ENCODE results near the gene TRPM4. TPM values are rescaled to one million over a fixed set of nuclear protein-coding genes. Genes with fewer than 3 reads are reported as not detected.
"Not testable (repeated sequence)": the region's sequence is repeated elsewhere in the genome, so short reads cannot be mapped to it uniquely, and the experiment has no call there.

Gene TRPM4
- total and polyA plus RNA-seq, 5 donors, result 28.3 to 36.4 (median 32.5) TPM

GRCh38 chr19:49117677-49118564, 39.7 kb upstream of the TRPM4 start:
- Histone ChIP-seq H3K9me3 (ENCODE audit: control insufficient read depth, low read length) (no peaks in the 10 kb centered on the region), H3K27me3 (ENCODE audit: control insufficient read depth, insufficient read depth) (no peaks in the 10 kb centered on the region), H3K27ac (ENCODE audit: low read length) (peak overlapping the region; percentile 99), H3K4me3 (ENCODE audit: low read length) (peak overlapping the region; percentile 66), H3K4me1 (ENCODE audit: control insufficient read depth, insufficient read depth, low read length) (peaks cover 3% of the 10 kb centered on the region)
- DNase-seq (peak in 2 of 3 donors; percentile 64 to 77), ATAC-seq (no peak)
- intact Hi-C loops (cut with DNase I), result loop anchor here in 1 of 4 donors (5.0 kb wide), 1 partner anchor 34 kb away; no protein-coding TSS in a partner anchor
- 63% methylated on average over 26 of the region's 26 CpGs for WGBS

- peak; percentile 92 to 93 for ATAC-seq
- peak; percentile 95 to 99 (median 98) for DNase-seq
- Histone ChIP-seq H3K4me1 (ENCODE audit: control insufficient read depth, insufficient read depth, low read length) (peaks cover under 1% of the 10 kb centered on the region), H3K27me3 (ENCODE audit: control insufficient read depth, insufficient read depth) (no peaks in the 10 kb centered on the region), H3K4me3 (ENCODE audit: low read length) (peak within 1 kb of the TSS; percentile 66), H3K9me3 (ENCODE audit: control insufficient read depth, low read length) (no peaks in the 10 kb centered on the region), H3K27ac (ENCODE audit: low read length) (peak within 1 kb of the TSS; percentile 99)
- intact Hi-C loops (cut with DNase I), result loop anchor here in 1 of 4 donors (5.0 kb wide), 1 partner anchor 34 kb away; no protein-coding TSS in a partner anchor
- under 1% methylated on average over 85 of the region's 85 CpGs for WGBS
Observed at GRCh38 chr19:49118565-49119410, 38.8 kb upstream of the TRPM4 start, which contains the start of gene C19orf73. Gene C19orf73, minus strand, starts transcription at chr19:49119143. Its CDS starts 121 bp downstream, at chr19:49119022.

DNA sequence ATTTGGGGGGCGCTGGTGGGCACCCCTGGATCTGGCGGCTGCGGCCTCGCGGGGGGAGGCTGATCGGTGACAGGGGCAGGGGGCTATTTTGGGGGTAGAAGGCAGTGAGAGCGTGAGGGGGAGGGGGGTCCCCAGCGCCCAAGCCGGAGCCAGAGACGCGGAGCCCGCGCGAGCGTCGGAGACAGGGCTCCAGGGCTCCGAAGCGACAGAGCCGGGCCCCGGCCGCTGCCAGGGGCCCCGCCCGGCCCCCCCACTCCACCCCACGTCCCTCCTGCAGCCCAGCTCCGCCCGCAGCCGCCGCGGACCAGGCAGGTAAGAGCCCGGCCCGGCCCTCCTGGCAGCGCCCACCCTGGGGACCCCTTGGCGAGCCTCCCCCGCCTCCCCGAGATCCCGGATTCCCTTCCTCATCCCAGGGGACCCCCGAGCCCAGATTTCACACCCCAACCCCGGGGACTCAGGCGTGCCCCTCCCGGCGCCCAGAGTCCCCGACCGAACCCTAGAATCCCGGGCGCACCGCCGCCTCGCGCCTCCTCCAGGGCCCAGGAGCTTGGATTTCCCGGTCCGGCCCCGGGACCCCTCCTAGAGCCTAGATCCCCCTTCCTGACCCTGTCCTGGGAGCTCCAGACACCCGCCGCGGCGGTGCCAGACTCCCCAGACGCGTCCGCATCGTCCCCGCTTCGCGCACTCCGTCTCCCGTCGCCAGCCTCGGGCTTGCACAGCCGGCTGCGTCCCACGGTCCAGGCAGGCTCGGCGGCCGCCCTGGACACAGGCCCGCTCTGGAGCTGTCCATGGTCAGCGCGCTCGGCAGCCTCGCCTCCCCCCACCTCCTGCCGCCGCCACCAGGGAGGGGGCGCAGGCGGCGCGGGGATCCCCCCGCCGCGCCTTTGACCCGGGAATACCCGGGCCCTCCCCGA, 37.9 kb upstream of the TRPM4 start, which contains the start of gene PPFIA3:
TSS of gene PPFIA3 (plus strand) at position 134 of the 914 bp plus-strand sequence. CDS start 8,330 bp downstream, outside the sequence.
- Histone ChIP-seq H3K9me3 (ENCODE audit: control insufficient read depth, low read length) (no peaks in the 10 kb centered on the region), H3K4me3 (ENCODE audit: low read length) (peak within 1 kb of the TSS; percentile 66), H3K27me3 (ENCODE audit: control insufficient read depth, insufficient read depth) (no peaks in the 10 kb centered on the region), H3K4me1 (ENCODE audit: control insufficient read depth, insufficient read depth, low read length) (no peaks in the 10 kb centered on the region), H3K27ac (ENCODE audit: low read length) (peak within 1 kb of the TSS; percentile 99)
- ATAC-seq (peak; percentile 58 to 65), DNase-seq (peak; percentile 75 to 91 (median 91))
- intact Hi-C loops (cut with DNase I), result loop anchor here in 2 of 4 donors (5.0 kb wide), 2 partner anchors 33 to 38 kb away; partner anchors contain the start of genes HRC (in 1 of the 2) and TRPM4 (in 1 of the 2)
- WGBS, result under 1% methylated on average over 90 of the region's 90 CpGs

GRCh38 chr19:49120325-49120683, 37.3 kb upstream of the TRPM4 start:
- Histone ChIP-seq H3K9me3 (ENCODE audit: control insufficient read depth, low read length) (no peaks in the 10 kb centered on the region), H3K27me3 (ENCODE audit: control insufficient read depth, insufficient read depth) (no peaks in the 10 kb centered on the region), H3K4me3 (ENCODE audit: low read length) (no peak overlapping the region), H3K27ac (ENCODE audit: low read length) (no peak overlapping the region), H3K4me1 (ENCODE audit: control insufficient read depth, insufficient read depth, low read length) (no peaks in the 10 kb centered on the region)
- 11% methylated on average over 16 of the region's 16 CpGs for WGBS
- no peak for DNase-seq
- intact Hi-C loops (cut with DNase I), result loop anchor here in 1 of 4 donors (5.0 kb wide), 1 partner anchor 37 kb away; the partner anchor contains the start of genes HRC and TRPM4
- no peak for ATAC-seq

- WGBS, result 91% methylated on average over 2 of the region's 2 CpGs
- no peaks in the 10 kb centered on the region for H3K9me3 ChIP-seq (ENCODE audit: control insufficient read depth, low read length)
- H3K4me1 ChIP-seq (ENCODE audit: control insufficient read depth, insufficient read depth, low read length), result no peaks in the 10 kb centered on the region
- intact Hi-C loops (cut with DNase I), result loop anchor here in 1 of 4 donors (5.0 kb wide), 1 partner anchor 36 kb away; the partner anchor contains the start of genes HRC and TRPM4
- H3K27ac ChIP-seq (ENCODE audit: low read length), result no peak overlapping the region
- ATAC-seq, result no peak
- H3K4me3 ChIP-seq (ENCODE audit: low read length), result no peak overlapping the region
- H3K27me3 ChIP-seq (ENCODE audit: control insufficient read depth, insufficient read depth), result no peaks in the 10 kb centered on the region
- no peak for DNase-seq
Observed at GRCh38 chr19:49120868-49121267, 36.7 kb upstream of the TRPM4 start.

DNA sequence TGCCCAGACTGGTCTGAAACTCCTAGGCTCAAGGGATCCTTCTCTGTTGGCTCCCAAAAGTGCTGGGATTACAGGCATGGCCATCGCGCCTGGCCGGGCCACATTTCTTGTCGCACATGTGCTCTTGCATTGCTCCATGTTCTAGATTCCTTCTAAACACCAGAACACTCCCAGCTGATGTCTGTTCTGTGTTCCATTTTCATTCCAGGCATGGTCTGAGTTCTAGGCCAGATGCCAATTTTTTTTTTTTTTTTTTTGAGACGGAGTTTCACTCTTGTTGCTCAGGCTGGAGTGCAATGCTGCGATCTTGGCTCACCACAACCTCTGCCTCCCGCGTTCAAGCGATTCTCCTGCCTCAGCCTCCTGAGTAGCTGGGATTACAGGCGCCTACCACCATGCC, 35.8 kb upstream of the TRPM4 start:
- not testable (repeated sequence) for H3K27ac ChIP-seq (ENCODE audit: low read length); H3K9me3 ChIP-seq (ENCODE audit: control insufficient read depth, low read length); H3K27me3 ChIP-seq (ENCODE audit: control insufficient read depth, insufficient read depth); DNase-seq; ATAC-seq; H3K4me3 ChIP-seq (ENCODE audit: low read length); H3K4me1 ChIP-seq (ENCODE audit: control insufficient read depth, insufficient read depth, low read length)
- WGBS, result 71% methylated on average over 10 of the region's 10 CpGs
- intact Hi-C loops (cut with DNase I), result loop anchor here in 1 of 4 donors (5.0 kb wide), 1 partner anchor 35 kb away; the partner anchor contains the start of genes HRC and TRPM4

DNA sequence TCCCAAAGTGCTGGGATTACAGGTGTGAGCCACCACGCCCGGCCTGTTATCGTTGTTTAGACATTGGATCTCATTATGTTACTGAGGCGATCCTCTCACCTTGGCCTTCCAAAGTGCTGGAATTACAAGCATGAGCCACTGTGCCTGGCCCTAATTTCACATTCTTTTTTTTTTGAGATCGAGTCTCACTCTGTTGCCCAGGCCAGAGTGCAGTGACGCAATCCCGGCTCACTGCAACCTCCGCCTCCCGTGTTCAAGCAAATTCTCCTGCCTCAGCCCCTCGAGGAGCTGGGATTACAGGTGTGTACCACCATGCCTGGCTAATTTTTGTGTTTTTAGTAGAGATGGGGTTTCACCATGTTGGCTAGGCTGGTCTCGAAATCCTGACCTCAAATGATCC, 34.3 kb upstream of the TRPM4 start:
- H3K4me3 ChIP-seq (ENCODE audit: low read length); H3K9me3 ChIP-seq (ENCODE audit: control insufficient read depth, low read length); H3K4me1 ChIP-seq (ENCODE audit: control insufficient read depth, insufficient read depth, low read length); H3K27me3 ChIP-seq (ENCODE audit: control insufficient read depth, insufficient read depth); H3K27ac ChIP-seq (ENCODE audit: low read length); ATAC-seq: not testable (repeated sequence)
- DNase-seq, result peak in 1 of 3 donors; percentile 9
- intact Hi-C loops (cut with DNase I), result loop anchor here in 1 of 4 donors (5.0 kb wide), 1 partner anchor 34 kb away; the partner anchor contains the start of genes HRC and TRPM4
- 92% methylated on average over 11 of the region's 11 CpGs for WGBS

DNA sequence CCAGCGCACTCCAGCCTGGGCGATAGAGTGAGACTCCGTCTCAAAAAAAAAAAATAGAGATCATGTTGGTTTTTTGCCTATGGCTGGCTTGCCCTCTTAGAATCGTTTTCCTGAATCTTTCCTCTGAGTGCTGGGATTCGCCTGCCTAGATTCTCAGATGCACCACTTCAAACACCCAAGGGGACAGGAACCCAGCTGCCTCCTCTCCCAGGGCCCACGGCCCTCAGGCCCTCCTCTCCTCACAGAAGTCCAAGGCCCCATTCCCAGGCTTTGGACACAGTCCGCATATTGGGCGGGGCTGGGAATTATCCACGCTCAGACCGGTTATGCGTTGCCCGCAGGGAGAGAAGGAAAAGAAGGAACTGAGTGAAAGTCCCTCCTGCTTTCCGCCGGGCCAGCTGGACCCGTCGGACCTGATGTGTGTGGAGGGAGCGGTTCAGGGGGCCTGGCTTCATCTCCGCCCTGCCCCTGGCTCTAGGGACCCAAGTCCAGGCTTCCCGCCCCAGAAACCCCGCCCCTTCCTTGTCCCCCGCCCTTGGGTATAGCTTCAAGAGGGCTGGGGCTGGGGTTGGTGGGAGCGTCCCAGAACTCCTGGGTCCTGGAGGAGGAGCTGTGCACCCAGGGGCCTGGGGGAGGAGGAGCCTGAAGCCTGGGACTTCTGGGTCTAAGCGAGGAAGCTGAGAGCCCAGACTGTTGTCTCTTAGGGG, 32.4 kb upstream of the TRPM4 start:
- Histone ChIP-seq H3K27me3 (ENCODE audit: control insufficient read depth, insufficient read depth) (no peaks in the 10 kb centered on the region), H3K4me1 (ENCODE audit: control insufficient read depth, insufficient read depth, low read length) (peaks cover 2% of the 10 kb centered on the region), H3K27ac (ENCODE audit: low read length) (no peak overlapping the region), H3K4me3 (ENCODE audit: low read length) (no peak overlapping the region), H3K9me3 (ENCODE audit: control insufficient read depth, low read length) (no peaks in the 10 kb centered on the region)
- ATAC-seq (no peak), DNase-seq (peak; percentile 44 to 79 (median 78))
- WGBS, result 35% methylated on average over 23 of the region's 23 CpGs
- intact Hi-C loops (cut with DNase I), result no loop called here

DNA sequence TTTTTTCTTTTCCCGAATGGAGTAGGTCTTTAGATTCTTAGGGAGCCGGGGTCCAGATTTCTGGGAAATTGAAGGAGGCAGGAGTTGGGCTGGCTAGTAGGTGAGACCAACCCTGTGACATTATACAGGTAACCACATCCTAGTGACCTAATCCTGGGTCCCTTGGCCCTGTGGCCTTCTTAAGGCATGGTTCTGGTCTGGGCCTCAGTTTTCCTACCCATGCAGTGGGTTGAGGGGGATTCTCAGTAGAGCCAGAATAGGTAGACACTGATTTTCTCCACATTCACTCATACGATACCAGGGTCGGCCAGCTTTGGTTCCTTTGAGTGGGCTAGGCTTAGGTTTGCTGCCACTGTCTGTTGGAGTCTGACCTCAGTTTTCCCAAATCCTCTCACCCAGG, 31.0 kb upstream of the TRPM4 start:
- Histone ChIP-seq H3K27me3 (ENCODE audit: control insufficient read depth, insufficient read depth) (no peaks in the 10 kb centered on the region), H3K9me3 (ENCODE audit: control insufficient read depth, low read length) (no peaks in the 10 kb centered on the region), H3K4me3 (ENCODE audit: low read length) (no peak overlapping the region), H3K4me1 (ENCODE audit: control insufficient read depth, insufficient read depth, low read length) (peaks cover 2% of the 10 kb centered on the region), H3K27ac (ENCODE audit: low read length) (no peak overlapping the region)
- 74% methylated on average over 4 of the region's 4 CpGs for WGBS
- ATAC-seq (no peak), DNase-seq (peak in 1 of 3 donors; percentile 16)
- intact Hi-C loops (cut with DNase I), result no loop called here
